GM12878 (cell line): Measurements from ENCODE around the gene MEGF11. TPM values are rescaled to one million over a fixed set of nuclear protein-coding genes. Genes with fewer than 3 reads are reported as not detected.

Experiments
- ATAC-seq: fragments of 200-7000 bp; cut with Tn5 transposase; 3 replicates; pipeline ENCODE4 v1.9.1; 2020; ENCODE audit warnings: mild to moderate bottlenecking, moderate library complexity
- BruUV-seq: library from RNA; stranded (reverse); fragments of 400-500 nt; replicated peaks from 2 replicates; lab custom pipeline; 2021; lab: Mats Ljungman, UMichigan
- CTCF ChIA-PET: fragments of 300-600 bp; sonication (Branson Sonifier 250); formaldehyde crosslinking; extraction: SDS; loops from one replicate; lab custom pipeline; 2021; ENCODE audit warnings: inconsistent platforms; lab: Yijun Ruan, JAX
- POLR2A ChIA-PET: fragments of 350-600 bp; formaldehyde crosslinking; extraction: SDS; loops from one replicate; lab custom pipeline; 2021; ENCODE audit warnings: inconsistent platforms; lab: Charles Lee
- RAD21 ChIA-PET: fragments of 300-600 bp; sonication (Branson Sonifier 250); formaldehyde crosslinking; loops from one replicate; lab custom pipeline; 2023; ENCODE audit warnings: antibody characterized with exemption; ENCODE audit not compliant: unreplicated experiment; lab: Charles Lee
- SMC1A ChIA-PET: fragments of 300-600 bp; sonication (Branson Sonifier 250); formaldehyde crosslinking; loops from one replicate; lab custom pipeline; 2023; ENCODE audit not compliant: unreplicated experiment, uncharacterized antibody; lab: Charles Lee
- DNase-seq: peaks from one replicate; pipeline ENCODE4 v3.0.0-alpha.2; 2011; ENCODE audit warnings: low read depth, low spot score
- FAIRE-seq: peaks from 3 replicates; lab custom pipeline; 2011; peaks lifted over from hg19 to GRCh38; lab: Jason Lieb, UNC
- H2AFZ ChIP-seq: 2 replicates; pipeline ENCODE4 v1.6.0; 2011; ENCODE audit warnings: low read depth, low read length, control low read depth; ENCODE audit not compliant: control insufficient read depth
- H3K27ac ChIP-seq: 2 replicates; pipeline ENCODE4 v1.5.1; 2011; ENCODE audit warnings: control low read depth; ENCODE audit not compliant: control insufficient read depth, insufficient read depth
- H3K27me3 ChIP-seq, 2 experiments: replicated peaks in 1 of 2; 2 replicates each; pipeline versions ENCODE4 v1.6.0 to v1.6.1; 2011; ENCODE audit warnings: low read length in 1 of 2; ENCODE audit not compliant: control insufficient read depth in 2 of 2, insufficient read depth in 2 of 2
- H3K36me3 ChIP-seq, 2 experiments: 2 replicates each; pipeline ENCODE4 v1.5.1; 2011; ENCODE audit warnings: low read length in 1 of 2; ENCODE audit not compliant: control insufficient read depth in 2 of 2, insufficient read depth in 2 of 2
- H3K4me1 ChIP-seq: 2 replicates; pipeline ENCODE4 v1.6.1; 2011; ENCODE audit warnings: mild to moderate bottlenecking, low read length, moderate library complexity, mixed read lengths; ENCODE audit not compliant: control insufficient read depth, insufficient read depth
- H3K4me2 ChIP-seq: 2 replicates; pipeline ENCODE4 v1.6.0; 2011; ENCODE audit warnings: control low read depth; ENCODE audit not compliant: control insufficient read depth, insufficient read depth
- H3K4me3 ChIP-seq: fragments of 200-600 bp; sonication (generic); 2 replicates; pipeline ENCODE4 v1.5.1; 2016
- H3K79me2 ChIP-seq: 2 replicates; pipeline ENCODE4 v1.6.0; 2011; ENCODE audit warnings: low read length; ENCODE audit not compliant: control insufficient read depth, insufficient read depth
- H3K9ac ChIP-seq: 2 replicates; pipeline ENCODE4 v1.8.0; 2011; ENCODE audit warnings: low read length, control low read depth, mixed read lengths; ENCODE audit not compliant: control insufficient read depth, insufficient read depth
- H3K9me3 ChIP-seq: replicated peaks from 3 replicates; pipeline ENCODE4 v1.5.1; 2011; ENCODE audit warnings: mild to moderate bottlenecking, low read length; ENCODE audit not compliant: control insufficient read depth, insufficient read depth
- H4K20me1 ChIP-seq: 2 replicates; pipeline ENCODE4 v1.6.0; 2011; ENCODE audit not compliant: control insufficient read depth, insufficient read depth
- BACH1 ChIP-seq: fragments of 450-650 bp; IDR thresholded peaks from 2 replicates; pipeline ENCODE4 v1.6.1; 2017; ENCODE audit warnings: mild to moderate bottlenecking, borderline replicate concordance
- FOS ChIP-seq: IDR thresholded peaks from 3 replicates; pipeline ENCODE4 v1.6.1; 2011; ENCODE audit warnings: borderline replicate concordance; ENCODE audit not compliant: insufficient read length; ENCODE audit errors: extremely low read depth
- KLF5 ChIP-seq: fragments of 450-650 bp; IDR thresholded peaks from 2 replicates; pipeline ENCODE4 v1.6.1; 2014; ENCODE audit warnings: mild to moderate bottlenecking; ENCODE audit not compliant: partially characterized antibody
- MTA3 ChIP-seq: IDR thresholded peaks from 2 replicates; pipeline ENCODE4 v1.6.1; 2012; ENCODE audit warnings: low read length, inconsistent platforms, borderline replicate concordance
- NKRF ChIP-seq: fragments of 450-650 bp; conservative IDR thresholded peaks from 2 replicates; pipeline ENCODE4 v1.6.1; 2017; ENCODE audit warnings: mild to moderate bottlenecking, moderate library complexity
- RAD51 ChIP-seq: fragments of 450-650 bp; IDR thresholded peaks from 2 replicates; pipeline ENCODE4 v1.6.1; 2016; ENCODE audit warnings: moderate library complexity, mild to moderate bottlenecking, inconsistent platforms
- RUNX3 ChIP-seq: IDR thresholded peaks from 2 replicates; pipeline ENCODE4 v1.6.1; 2012; ENCODE audit warnings: low read length, inconsistent platforms
- TCF7 ChIP-seq: IDR thresholded peaks from 2 replicates; pipeline ENCODE4 v1.6.1; 2014; ENCODE audit warnings: antibody characterized with exemption, borderline replicate concordance
- ZNF207 ChIP-seq: fragments of 450-650 bp; IDR thresholded peaks from 2 replicates; pipeline ENCODE4 v1.6.1; 2014; ENCODE audit warnings: antibody characterized with exemption, mild to moderate bottlenecking, borderline replicate concordance
- ZNF217 ChIP-seq: fragments of 450-650 bp; IDR thresholded peaks from 2 replicates; pipeline ENCODE4 v1.6.1; 2017; ENCODE audit warnings: antibody characterized with exemption, mild to moderate bottlenecking
- WGBS: methylation state at CpG from one replicate; pipeline ENCODE4 v1.1.6; 2016; ENCODE audit warnings: low lambda C conversion rate; ENCODE audit not compliant: insufficient replicate concordance, insufficient coverage; ENCODE audit errors: missing lambda C conversion rate; 5-methylcytosine and 5-hydroxymethylcytosine counted together
- in situ Hi-C: fragments of 300-500 bp; cut with MboI; formaldehyde crosslinking; loops from 9 replicates; pipeline ENCODE4 v1.14.3; 2018; ENCODE audit warnings: mixed read lengths
- intact Hi-C: fragments of 100-400 bp; cut with micrococcal nuclease; formaldehyde crosslinking; loops from one replicate; pipeline ENCODE4 v1.14.2; 2022; ENCODE audit not compliant: unreplicated experiment
- polyA plus RNA-seq, 11 experiments: library from polyadenylated mRNA; depleted of rRNA in 4 of 11; unstranded in 6 of 11; stranded (reverse) in 5 of 11; fragments of >200 nt; fragmentation: Nextera tagmentation in 4 of 11; fragmentation: Illumina TruSeq in 1 of 11; extraction: Ambion mirVana in 4 of 11; extraction: Trizol in 1 of 11; gene quantifications; 1 replicate in 1 of 11; 2 replicates in 10 of 11; pipeline versions ENCODE4 v1.2.1 to v1.2.3, GENCODE V29; 2011 to 2016; ENCODE audit warnings: inconsistent platforms in 2 of 11, missing spikeins in 2 of 11, low read depth in 1 of 11
- total RNA-seq, 4 experiments: library from RNA; depleted of rRNA in 3 of 4; stranded (reverse); fragments of >200 nt in 3 of 4; fragmentation: Illumina TruSeq in 1 of 4; extraction: Trizol in 1 of 4; gene quantifications; 2 replicates each; pipeline versions ENCODE4 v1.2.1 to v1.2.3, GENCODE V29; 2013 to 2021
- TF ChIP-seq, protein P1 (sequence below): fragments of 450-650 bp; IDR thresholded peaks from 2 replicates; pipeline ENCODE4 v1.6.1; 2017; ENCODE audit warnings: mild to moderate bottlenecking, moderate library complexity
- TF ChIP-seq, protein P2 (sequence below): fragments of 450-650 bp; formaldehyde crosslinking; IDR thresholded peaks from 2 replicates; pipeline ENCODE4 v1.4.0; 2022; ENCODE audit warnings: mild to moderate bottlenecking, moderate library complexity
- TF ChIP-seq, protein P3 (sequence below): fragments of 450-650 bp; IDR thresholded peaks from 2 replicates; pipeline ENCODE4 v1.6.1; 2017; ENCODE audit warnings: low read depth, mild to moderate bottlenecking, moderate library complexity

The MEGF11 gene
- total and polyA plus RNA-seq, 10 of the 15 experiments (the other 5 are each of a cell fraction or from before 2014, with no cell fraction given): 0.03 to 1.7 (median 0.49) TPM

GRCh38 chr15:66041276-66041675 lies 212.3 kb downstream of the MEGF11 start:
- H3K4me3 ChIP-seq: no peak overlapping the region
- FAIRE-seq: no peak
- H3K9me3 ChIP-seq: no peaks in the 10 kb centered on the region
- ChIA-PET POLR2A (no interaction called here), CTCF (interaction anchor here (0.7 to 1.0 kb wide), 2 partner anchors 46 to 526 kb away, joined by 3 to 4 read pairs; no protein-coding TSS in a partner anchor), RAD21 (no interaction called here), SMC1A (interaction anchor here (0.6 to 1.2 kb wide), 2 partner anchors 42 to 121 kb away, joined by 3 read pairs; no protein-coding TSS in a partner anchor)
- H3K36me3 ChIP-seq: no peaks in the 10 kb centered on the region
- no TSS peak for BruUV-seq
- WGBS: 78% methylated on average over 6 of the region's 6 CpGs
- DNase-seq: no peak
- in situ Hi-C loops (no loop called here), intact Hi-C loops (no loop called here)
- no peaks in the 10 kb centered on the region for H3K79me2 ChIP-seq
- no peak overlapping the region for H2AFZ ChIP-seq
- no peak overlapping the region for H3K27ac ChIP-seq
- H3K4me2 ChIP-seq: no peak overlapping the region
- no peaks in the 10 kb centered on the region for H4K20me1 ChIP-seq
- H3K9ac ChIP-seq: no peak overlapping the region
- no peaks in the 10 kb centered on the region for H3K4me1 ChIP-seq
- no peak for ATAC-seq
- H3K27me3 ChIP-seq: peaks cover 1 to 13% of the 10 kb centered on the region in 2 experiments; a peak in 3 of 4 replicates
- no peak for TF ChIP-seq TCF7
- TF ChIP-seq RAD51: no peak
- TF ChIP-seq BACH1: no peak
- TF ChIP-seq, protein P1, sequence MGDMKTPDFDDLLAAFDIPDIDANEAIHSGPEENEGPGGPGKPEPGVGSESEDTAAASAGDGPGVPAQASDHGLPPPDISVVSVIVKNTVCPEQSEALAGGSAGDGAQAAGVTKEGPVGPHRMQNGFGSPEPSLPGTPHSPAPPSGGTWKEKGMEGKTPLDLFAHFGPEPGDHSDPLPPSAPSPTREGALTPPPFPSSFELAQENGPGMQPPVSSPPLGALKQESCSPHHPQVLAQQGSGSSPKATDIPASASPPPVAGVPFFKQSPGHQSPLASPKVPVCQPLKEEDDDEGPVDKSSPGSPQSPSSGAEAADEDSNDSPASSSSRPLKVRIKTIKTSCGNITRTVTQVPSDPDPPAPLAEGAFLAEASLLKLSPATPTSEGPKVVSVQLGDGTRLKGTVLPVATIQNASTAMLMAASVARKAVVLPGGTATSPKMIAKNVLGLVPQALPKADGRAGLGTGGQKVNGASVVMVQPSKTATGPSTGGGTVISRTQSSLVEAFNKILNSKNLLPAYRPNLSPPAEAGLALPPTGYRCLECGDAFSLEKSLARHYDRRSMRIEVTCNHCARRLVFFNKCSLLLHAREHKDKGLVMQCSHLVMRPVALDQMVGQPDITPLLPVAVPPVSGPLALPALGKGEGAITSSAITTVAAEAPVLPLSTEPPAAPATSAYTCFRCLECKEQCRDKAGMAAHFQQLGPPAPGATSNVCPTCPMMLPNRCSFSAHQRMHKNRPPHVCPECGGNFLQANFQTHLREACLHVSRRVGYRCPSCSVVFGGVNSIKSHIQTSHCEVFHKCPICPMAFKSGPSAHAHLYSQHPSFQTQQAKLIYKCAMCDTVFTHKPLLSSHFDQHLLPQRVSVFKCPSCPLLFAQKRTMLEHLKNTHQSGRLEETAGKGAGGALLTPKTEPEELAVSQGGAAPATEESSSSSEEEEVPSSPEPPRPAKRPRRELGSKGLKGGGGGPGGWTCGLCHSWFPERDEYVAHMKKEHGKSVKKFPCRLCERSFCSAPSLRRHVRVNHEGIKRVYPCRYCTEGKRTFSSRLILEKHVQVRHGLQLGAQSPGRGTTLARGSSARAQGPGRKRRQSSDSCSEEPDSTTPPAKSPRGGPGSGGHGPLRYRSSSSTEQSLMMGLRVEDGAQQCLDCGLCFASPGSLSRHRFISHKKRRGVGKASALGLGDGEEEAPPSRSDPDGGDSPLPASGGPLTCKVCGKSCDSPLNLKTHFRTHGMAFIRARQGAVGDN: no peak
- TF ChIP-seq, protein P2, sequence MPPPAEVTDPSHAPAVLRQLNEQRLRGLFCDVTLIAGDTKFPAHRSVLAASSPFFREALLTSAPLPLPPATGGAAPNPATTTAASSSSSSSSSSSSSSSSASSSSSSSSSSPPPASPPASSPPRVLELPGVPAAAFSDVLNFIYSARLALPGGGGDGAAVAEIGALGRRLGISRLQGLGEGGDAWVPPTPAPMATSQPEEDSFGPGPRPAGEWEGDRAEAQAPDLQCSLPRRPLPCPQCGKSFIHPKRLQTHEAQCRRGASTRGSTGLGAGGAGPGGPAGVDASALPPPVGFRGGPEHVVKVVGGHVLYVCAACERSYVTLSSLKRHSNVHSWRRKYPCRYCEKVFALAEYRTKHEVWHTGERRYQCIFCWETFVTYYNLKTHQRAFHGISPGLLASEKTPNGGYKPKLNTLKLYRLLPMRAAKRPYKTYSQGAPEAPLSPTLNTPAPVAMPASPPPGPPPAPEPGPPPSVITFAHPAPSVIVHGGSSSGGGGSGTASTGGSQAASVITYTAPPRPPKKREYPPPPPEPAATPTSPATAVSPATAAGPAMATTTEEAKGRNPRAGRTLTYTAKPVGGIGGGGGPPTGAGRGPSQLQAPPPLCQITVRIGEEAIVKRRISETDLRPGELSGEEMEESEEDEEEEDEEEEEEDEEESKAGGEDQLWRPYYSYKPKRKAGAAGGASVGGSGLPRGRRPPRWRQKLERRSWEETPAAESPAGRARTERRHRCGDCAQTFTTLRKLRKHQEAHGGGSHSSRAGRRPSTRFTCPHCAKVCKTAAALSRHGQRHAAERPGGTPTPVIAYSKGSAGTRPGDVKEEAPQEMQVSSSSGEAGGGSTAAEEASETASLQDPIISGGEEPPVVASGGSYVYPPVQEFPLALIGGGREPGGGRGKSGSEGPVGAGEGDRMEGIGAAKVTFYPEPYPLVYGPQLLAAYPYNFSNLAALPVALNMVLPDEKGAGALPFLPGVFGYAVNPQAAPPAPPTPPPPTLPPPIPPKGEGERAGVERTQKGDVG (CRISPR knock-in tag): no peak
- no peak for TF ChIP-seq KLF5
- TF ChIP-seq, protein P3, sequence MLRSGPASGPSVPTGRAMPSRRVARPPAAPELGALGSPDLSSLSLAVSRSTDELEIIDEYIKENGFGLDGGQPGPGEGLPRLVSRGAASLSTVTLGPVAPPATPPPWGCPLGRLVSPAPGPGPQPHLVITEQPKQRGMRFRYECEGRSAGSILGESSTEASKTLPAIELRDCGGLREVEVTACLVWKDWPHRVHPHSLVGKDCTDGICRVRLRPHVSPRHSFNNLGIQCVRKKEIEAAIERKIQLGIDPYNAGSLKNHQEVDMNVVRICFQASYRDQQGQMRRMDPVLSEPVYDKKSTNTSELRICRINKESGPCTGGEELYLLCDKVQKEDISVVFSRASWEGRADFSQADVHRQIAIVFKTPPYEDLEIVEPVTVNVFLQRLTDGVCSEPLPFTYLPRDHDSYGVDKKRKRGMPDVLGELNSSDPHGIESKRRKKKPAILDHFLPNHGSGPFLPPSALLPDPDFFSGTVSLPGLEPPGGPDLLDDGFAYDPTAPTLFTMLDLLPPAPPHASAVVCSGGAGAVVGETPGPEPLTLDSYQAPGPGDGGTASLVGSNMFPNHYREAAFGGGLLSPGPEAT: no peak
- no peak for TF ChIP-seq ZNF217
- no peak for TF ChIP-seq MTA3
- TF ChIP-seq RUNX3: no peak
- no peak for TF ChIP-seq ZNF207
- TF ChIP-seq FOS: no peak
- TF ChIP-seq NKRF: no peak
